ENCODE data around the gene TMEFF2. TPM values are rescaled to one million over a fixed set of nuclear protein-coding genes. Genes with fewer than 3 reads are reported as not detected.

TMEFF2 gene
- total and polyA plus RNA-seq, 2 of the 8 experiments (the other 6 are each of a cell fraction or from before 2014, with no cell fraction given) = 0.91 to 3.7 TPM

DNA sequence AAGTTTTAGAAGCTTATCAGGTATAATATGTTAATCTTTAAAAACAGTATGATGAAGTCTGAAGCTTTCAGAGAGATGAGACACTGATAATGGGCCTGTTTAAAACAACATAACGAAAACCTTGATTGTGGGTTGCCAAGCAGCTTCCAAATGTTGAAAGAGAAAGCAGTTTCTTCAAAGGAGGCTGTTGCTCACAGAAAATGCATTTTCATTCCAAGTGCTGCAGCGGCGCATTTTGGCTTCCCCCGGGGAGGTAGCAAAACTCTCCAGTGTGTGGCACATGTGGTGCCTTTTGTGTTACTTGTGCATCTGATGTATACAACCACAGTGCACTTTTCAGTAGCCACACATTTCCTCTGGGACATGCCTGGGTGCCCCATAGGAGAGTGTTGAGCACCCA, 66.1 kb downstream of the TMEFF2 start (continued):
- TF ChIP-seq EZH2 (IDR thresholded peaks at IDR 0.05; ENCODE audit: low read depth, low read length, severe bottlenecking) (no peak), FOSL1 (IDR thresholded peaks at IDR 0.05; ENCODE audit: insufficient read depth, low read depth, low read length) (no peak), BACH1 (IDR thresholded peaks at IDR 0.05; ENCODE audit: low read length) (no peak), JUND (IDR thresholded peaks at IDR 0.05; ENCODE audit: low read length) (no peak), BRCA1 (IDR thresholded peaks at IDR 0.05; ENCODE audit: low read depth, low read length) (no peak), GTF2F1 (IDR thresholded peaks at IDR 0.05; ENCODE audit: borderline replicate concordance, low read depth, low read length) (no peak), GABPA (IDR thresholded peaks at IDR 0.05; ENCODE audit: borderline replicate concordance, insufficient read depth, low read length) (no peak)
- TF ChIP-seq, protein P1, sequence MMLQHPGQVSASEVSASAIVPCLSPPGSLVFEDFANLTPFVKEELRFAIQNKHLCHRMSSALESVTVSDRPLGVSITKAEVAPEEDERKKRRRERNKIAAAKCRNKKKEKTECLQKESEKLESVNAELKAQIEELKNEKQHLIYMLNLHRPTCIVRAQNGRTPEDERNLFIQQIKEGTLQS (IDR thresholded peaks at IDR 0.05; ENCODE audit: insufficient read depth, low read depth, low read length) = no peak

Measured in H1 (cell line).